Chondrocyte (in vitro differentiated cells): ENCODE results near the gene FAM234A. TPM values are rescaled to one million over a fixed set of nuclear protein-coding genes. Genes with fewer than 3 reads are reported as not detected.

Experiments
- DNase-seq: peaks from one replicate; pipeline ENCODE4 v3.0.0; 2021; ENCODE audit warnings: mixed read lengths, low spot score
- H3K27ac Mint-ChIP-seq: one replicate; pipeline ENCODE4 v1.8.0; 2021; ENCODE audit warnings: mild to moderate bottlenecking, moderate library complexity, mixed read lengths; ENCODE audit not compliant: unreplicated experiment
- H3K27me3 Mint-ChIP-seq: 2 replicates; pipeline ENCODE4 v1.8.0; 2021; ENCODE audit warnings: low read depth, mixed read lengths
- H3K36me3 Mint-ChIP-seq: 2 replicates; pipeline ENCODE4 v1.8.0; 2021; ENCODE audit warnings: low read depth, mixed read lengths
- H3K4me1 Mint-ChIP-seq: 2 replicates; pipeline ENCODE4 v1.8.0; 2021; ENCODE audit warnings: low read depth, mild to moderate bottlenecking, mixed read lengths
- H3K4me3 Mint-ChIP-seq: one replicate; pipeline ENCODE4 v1.8.0; 2021; ENCODE audit warnings: mild to moderate bottlenecking, moderate library complexity, mixed read lengths; ENCODE audit not compliant: unreplicated experiment
- H3K9me3 Mint-ChIP-seq: 2 replicates; pipeline ENCODE4 v1.8.0; 2021; ENCODE audit warnings: low read depth, mixed read lengths
- total RNA-seq: library from RNA; stranded (reverse); gene quantifications from 3 replicates; pipeline ENCODE4 v1.2.1, GENCODE V29; 2021
- TF ChIP-seq, protein P1 (sequence below): fragments of 200-600 bp; sonication (generic); IDR thresholded peaks from 2 replicates; pipeline ENCODE4 v1.5.0; 2021; ENCODE audit warnings: antibody characterized with exemption, mild to moderate bottlenecking, moderate library complexity

The FAM234A gene
- total RNA-seq, 1 donor from 2014 or later: 122 TPM

DNA sequence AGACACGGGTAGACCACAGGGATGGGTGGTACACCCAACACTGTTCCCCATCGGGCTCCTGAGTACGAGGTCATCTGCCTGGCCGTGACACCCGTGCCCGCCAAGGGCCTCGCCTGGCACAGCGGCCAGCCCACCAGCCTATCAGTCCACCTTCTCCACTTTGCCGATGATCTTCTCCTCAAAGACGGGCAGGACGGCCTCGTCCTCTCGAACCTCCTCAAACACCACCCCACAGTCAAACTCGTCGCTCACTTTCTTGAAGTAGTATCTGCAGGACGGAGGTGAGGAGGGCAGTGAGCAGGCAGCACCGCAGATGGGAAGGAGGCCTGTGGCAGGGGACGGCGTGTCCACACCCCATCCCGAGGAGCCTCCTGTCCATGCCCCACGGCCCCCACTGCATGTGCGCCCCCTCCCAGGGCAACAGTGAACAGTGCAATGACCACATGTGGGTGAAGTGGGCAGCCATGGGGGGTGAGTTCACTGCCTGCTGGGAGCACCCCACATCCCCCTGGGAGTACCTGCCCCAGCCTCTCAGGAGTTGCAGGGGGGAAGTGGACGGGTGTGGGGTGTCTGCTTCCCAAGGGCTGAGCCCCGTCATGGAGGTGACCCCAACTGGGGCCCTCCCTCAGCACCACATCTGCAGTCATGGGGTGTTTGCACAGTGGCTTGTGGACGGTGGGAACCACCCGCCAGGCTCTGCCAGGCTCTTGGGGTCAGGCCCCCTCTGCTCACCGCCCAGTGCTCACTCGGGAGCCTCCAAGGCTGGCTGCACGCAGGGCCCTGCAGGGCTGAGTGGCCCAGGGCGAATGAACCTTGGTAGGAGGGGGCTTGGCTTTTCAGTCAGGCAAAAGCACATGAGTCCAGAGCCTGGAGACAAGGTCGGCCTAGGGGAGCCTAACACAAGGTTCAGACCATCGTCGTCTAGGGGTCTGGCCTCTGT is 53.6 kb downstream of the FAM234A start:
- H3K27ac Mint-ChIP-seq: no peak overlapping the region
- H3K4me3 Mint-ChIP-seq: no peak overlapping the region
- no peaks in the 10 kb centered on the region for H3K9me3 Mint-ChIP-seq
- no peaks in the 10 kb centered on the region for H3K4me1 Mint-ChIP-seq
- TF ChIP-seq, protein P1, sequence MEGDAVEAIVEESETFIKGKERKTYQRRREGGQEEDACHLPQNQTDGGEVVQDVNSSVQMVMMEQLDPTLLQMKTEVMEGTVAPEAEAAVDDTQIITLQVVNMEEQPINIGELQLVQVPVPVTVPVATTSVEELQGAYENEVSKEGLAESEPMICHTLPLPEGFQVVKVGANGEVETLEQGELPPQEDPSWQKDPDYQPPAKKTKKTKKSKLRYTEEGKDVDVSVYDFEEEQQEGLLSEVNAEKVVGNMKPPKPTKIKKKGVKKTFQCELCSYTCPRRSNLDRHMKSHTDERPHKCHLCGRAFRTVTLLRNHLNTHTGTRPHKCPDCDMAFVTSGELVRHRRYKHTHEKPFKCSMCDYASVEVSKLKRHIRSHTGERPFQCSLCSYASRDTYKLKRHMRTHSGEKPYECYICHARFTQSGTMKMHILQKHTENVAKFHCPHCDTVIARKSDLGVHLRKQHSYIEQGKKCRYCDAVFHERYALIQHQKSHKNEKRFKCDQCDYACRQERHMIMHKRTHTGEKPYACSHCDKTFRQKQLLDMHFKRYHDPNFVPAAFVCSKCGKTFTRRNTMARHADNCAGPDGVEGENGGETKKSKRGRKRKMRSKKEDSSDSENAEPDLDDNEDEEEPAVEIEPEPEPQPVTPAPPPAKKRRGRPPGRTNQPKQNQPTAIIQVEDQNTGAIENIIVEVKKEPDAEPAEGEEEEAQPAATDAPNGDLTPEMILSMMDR: no peak
- H3K36me3 Mint-ChIP-seq: peaks cover 13% of the 10 kb centered on the region
- H3K27me3 Mint-ChIP-seq: no peaks in the 10 kb centered on the region
- no peak for DNase-seq

DNA sequence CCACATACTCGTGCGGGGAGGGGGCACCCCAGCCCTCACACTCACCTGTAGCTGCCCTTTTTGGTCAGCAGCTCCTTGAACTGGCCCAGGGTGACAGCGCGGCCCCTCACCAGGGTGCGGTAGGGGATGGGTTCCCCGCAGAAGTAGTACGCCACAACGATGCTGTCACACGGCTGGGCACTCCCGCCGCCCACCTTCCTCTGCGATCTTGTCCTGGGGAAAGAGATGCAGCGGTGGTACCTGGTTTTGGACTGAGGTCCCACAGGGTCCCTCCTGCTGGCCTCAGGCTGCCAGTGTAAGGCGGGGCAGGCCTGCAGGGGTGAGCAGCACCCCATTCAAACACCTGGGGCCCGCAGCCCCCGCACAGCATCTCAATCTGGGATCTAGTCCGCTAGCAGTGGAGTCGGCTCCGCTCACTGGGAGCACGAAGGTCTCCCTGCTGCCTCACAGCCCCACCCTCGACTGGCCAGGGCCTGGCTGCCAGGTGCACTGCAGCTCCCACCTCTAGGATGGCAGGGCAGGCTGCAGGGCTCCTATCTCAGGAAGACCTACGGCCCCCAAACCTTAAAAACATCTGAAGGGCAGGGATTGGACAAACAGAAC is 54.9 kb downstream of the FAM234A start:
- H3K36me3 Mint-ChIP-seq: peaks cover 13% of the 10 kb centered on the region
- no peaks in the 10 kb centered on the region for H3K27me3 Mint-ChIP-seq
- TF ChIP-seq, protein P1: no peak
- no peak overlapping the region for H3K4me3 Mint-ChIP-seq
- H3K9me3 Mint-ChIP-seq: no peaks in the 10 kb centered on the region
- H3K4me1 Mint-ChIP-seq: no peaks in the 10 kb centered on the region
- no peak overlapping the region for H3K27ac Mint-ChIP-seq
- no peak for DNase-seq

DNA sequence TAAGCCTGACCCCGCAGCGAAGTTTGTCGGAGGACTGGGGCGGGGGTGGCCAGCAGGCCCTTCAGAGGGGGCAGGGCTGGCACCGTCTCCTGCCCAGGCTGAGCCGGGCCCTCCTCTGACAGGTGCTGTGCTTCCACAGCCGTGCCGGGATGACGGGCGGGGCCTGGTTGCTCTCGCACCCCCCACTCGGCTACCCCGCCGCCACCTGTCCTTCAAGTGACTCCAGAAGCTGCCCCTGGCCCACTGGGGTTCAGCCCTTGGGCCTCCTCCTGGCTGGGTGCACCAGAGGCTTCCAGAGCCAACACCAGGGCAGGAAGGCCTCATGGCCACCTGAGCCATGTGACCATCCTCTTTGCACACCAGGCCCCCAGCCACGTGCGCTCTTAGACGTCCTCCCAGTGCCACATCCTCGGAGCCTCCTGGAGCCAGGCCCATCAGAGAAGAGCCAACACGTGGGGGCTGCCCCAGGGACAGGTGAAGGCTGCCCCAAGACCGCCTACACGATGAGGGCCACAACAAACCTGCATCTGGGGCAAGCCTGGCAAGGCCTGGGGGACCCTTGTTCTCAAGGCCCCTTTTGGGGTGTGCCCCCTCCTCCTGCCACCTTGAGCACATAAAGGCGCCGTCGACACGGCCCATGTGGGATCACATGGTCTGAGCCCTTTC is 55.5 kb downstream of the FAM234A start:
- H3K36me3 Mint-ChIP-seq: peaks cover 13% of the 10 kb centered on the region
- H3K27me3 Mint-ChIP-seq: no peaks in the 10 kb centered on the region
- H3K9me3 Mint-ChIP-seq: no peaks in the 10 kb centered on the region
- H3K27ac Mint-ChIP-seq: no peak overlapping the region
- H3K4me3 Mint-ChIP-seq: no peak overlapping the region
- H3K4me1 Mint-ChIP-seq: no peaks in the 10 kb centered on the region
- peak; percentile 87 for DNase-seq
- TF ChIP-seq, protein P1: no peak

DNA sequence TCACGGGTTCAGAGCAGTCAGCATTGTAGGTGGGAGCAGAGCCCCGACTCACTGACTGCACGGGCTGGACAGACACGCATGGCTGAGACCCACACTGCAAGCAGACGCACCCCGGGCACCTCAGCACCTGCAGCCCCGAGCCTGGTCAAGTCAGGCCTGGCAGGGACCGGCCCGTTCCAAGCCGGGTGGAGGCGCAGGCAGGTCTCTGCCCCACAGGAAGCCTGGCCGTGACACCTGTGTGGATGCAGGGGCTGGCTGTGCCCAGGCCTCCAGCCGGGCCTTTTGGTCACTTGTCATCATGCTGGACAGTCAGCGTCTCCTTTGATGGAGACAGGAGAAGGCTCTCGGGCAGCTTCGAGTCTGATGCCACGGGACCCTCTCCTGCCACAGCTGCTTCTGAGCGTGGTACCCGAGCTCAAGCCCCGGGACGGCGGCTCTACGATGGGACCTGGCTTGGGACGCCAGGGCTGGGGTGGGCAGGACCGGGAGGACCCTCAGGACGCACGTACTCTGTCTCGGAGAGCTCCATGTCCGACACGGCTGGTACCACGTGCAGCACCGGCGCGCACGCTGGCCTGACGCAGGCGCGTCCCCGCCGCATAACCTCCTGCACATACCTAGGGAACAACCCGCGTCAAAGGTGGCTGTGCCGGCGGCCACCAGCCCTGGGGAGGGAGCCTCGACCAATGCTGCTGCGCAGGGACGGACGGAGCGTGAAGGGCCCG is 56.2 kb downstream of the FAM234A start:
- TF ChIP-seq, protein P1: no peak

More for the DNA sequence above, 56.2 kb downstream of the FAM234A start:
- DNase-seq: peak; percentile 90
- H3K27me3 Mint-ChIP-seq: no peaks in the 10 kb centered on the region
- peaks cover 13% of the 10 kb centered on the region for H3K36me3 Mint-ChIP-seq
- no peaks in the 10 kb centered on the region for H3K9me3 Mint-ChIP-seq
- no peak overlapping the region for H3K4me3 Mint-ChIP-seq
- H3K4me1 Mint-ChIP-seq: no peaks in the 10 kb centered on the region
- no peak overlapping the region for H3K27ac Mint-ChIP-seq
